H1 (cell line): ENCODE results near the gene MMP15. TPM values are rescaled to one million over a fixed set of nuclear protein-coding genes. Genes with fewer than 3 reads are reported as not detected.

Experiments used
- CTCF ChIA-PET: fragments of 300-600 bp; sonication (Branson Sonifier 250); formaldehyde crosslinking; loops from one replicate; lab custom pipeline; 2021; ENCODE audit not compliant: partially characterized antibody; lab: Charles Lee
- POLR2A ChIA-PET: fragments of 300-600 bp; sonication (Branson Sonifier 250); formaldehyde crosslinking; loops from one replicate; lab custom pipeline; 2021; ENCODE audit warnings: inconsistent platforms; ENCODE audit not compliant: partially characterized antibody; lab: Charles Lee
- DNase-seq, 2 experiments: peaks; one replicate each; pipeline versions ENCODE4 v3.0.0 to v3.0.0-alpha.2; 2010 to 2022; ENCODE audit warnings: low spot score in 2 of 2, low read depth in 1 of 2, mixed read lengths in 1 of 2
- FAIRE-seq: peaks from 2 replicates; lab custom pipeline; 2011; peaks lifted over from hg19 to GRCh38; lab: Jason Lieb, UNC
- H2AFZ ChIP-seq: 2 replicates; pipeline ENCODE4 v1.8.1; 2012; ENCODE audit warnings: low read length, inconsistent platforms
- H2AK5ac ChIP-seq: 2 replicates; pipeline ENCODE4 v1.6.1; 2013; ENCODE audit warnings: low read depth, low read length
- H2BK120ac ChIP-seq: replicated peaks from 2 replicates; pipeline ENCODE3; 2013; ENCODE audit warnings: low read depth, low read length, inconsistent platforms
- H2BK12ac ChIP-seq: 2 replicates; pipeline ENCODE4 v1.6.1; 2013; ENCODE audit warnings: low read depth, low read length
- H2BK15ac ChIP-seq: 2 replicates; pipeline ENCODE4 v1.6.1; 2013; ENCODE audit warnings: low read length
- H2BK20ac ChIP-seq: 2 replicates; pipeline ENCODE4 v1.6.1; 2013; ENCODE audit warnings: low read length
- H2BK5ac ChIP-seq: 2 replicates; pipeline ENCODE4 v1.6.1; 2013; ENCODE audit warnings: low read depth, low read length
- H3K14ac ChIP-seq: 2 replicates; pipeline ENCODE4 v1.6.1; 2013; ENCODE audit warnings: inconsistent platforms; ENCODE audit not compliant: insufficient read length
- H3K18ac ChIP-seq: 2 replicates; pipeline ENCODE4 v1.6.1; 2013; ENCODE audit warnings: low read length; ENCODE audit errors: extremely low read depth
- H3K23ac ChIP-seq: 2 replicates; pipeline ENCODE4 v1.6.1; 2013; ENCODE audit warnings: inconsistent platforms; ENCODE audit not compliant: insufficient read length
- H3K23me2 ChIP-seq: 2 replicates; pipeline ENCODE4 v1.6.1; 2013; ENCODE audit warnings: low read depth, low read length
- H3K27ac ChIP-seq: 2 replicates; pipeline ENCODE4 v1.6.1; 2011; ENCODE audit warnings: low read depth, low read length, inconsistent platforms
- H3K27me3 ChIP-seq, 4 experiments: replicated peaks in 1 of 4; 1 replicate in 1 of 4; 2 replicates in 3 of 4; pipeline versions ENCODE4 v1.6.1 to v1.8.1; 2011 to 2013; ENCODE audit warnings: low read length in 3 of 4, mild to moderate bottlenecking in 3 of 4, inconsistent platforms in 2 of 4, mixed read lengths in 2 of 4, moderate library complexity in 1 of 4; ENCODE audit not compliant: control insufficient read depth in 3 of 4, insufficient read depth in 3 of 4; ENCODE audit errors: extremely low read depth in 1 of 4
- H3K36me3 ChIP-seq, 4 experiments: 2 replicates each; pipeline versions ENCODE4 v1.6.1 to v1.8.1; 2011 to 2013; ENCODE audit warnings: mild to moderate bottlenecking in 4 of 4, low read length in 3 of 4, moderate library complexity in 2 of 4, control low read depth in 1 of 4, inconsistent platforms in 1 of 4; ENCODE audit not compliant: insufficient read depth in 4 of 4, control insufficient read depth in 2 of 4
- H3K4ac ChIP-seq: replicated peaks from 2 replicates; pipeline ENCODE3; 2013; ENCODE audit warnings: low read length, low read depth, mixed read lengths, inconsistent platforms; ENCODE audit not compliant: insufficient read length
- H3K4me1 ChIP-seq, 4 experiments: replicated peaks in 1 of 4; 1 replicate in 1 of 4; 2 replicates in 3 of 4; pipeline versions ENCODE4 v1.6.1 to v1.8.1; 2011 to 2013; ENCODE audit warnings: low read length in 3 of 4, inconsistent platforms in 2 of 4, mixed read lengths in 1 of 4; ENCODE audit not compliant: insufficient read depth in 4 of 4, control insufficient read depth in 3 of 4
- H3K4me2 ChIP-seq, 2 experiments: 2 replicates each; pipeline versions ENCODE4 v1.6.1 to v1.8.1; 2011 to 2013; ENCODE audit warnings: low read depth in 2 of 2, low read length in 2 of 2, control low read depth in 1 of 2, inconsistent platforms in 1 of 2, mild to moderate bottlenecking in 1 of 2; ENCODE audit not compliant: insufficient read depth in 1 of 2
- H3K4me3 ChIP-seq, 4 experiments: fragments of 200-600, 300-600 bp in 1 of 4; sonication (generic), shearing (Covaris generic), sonication (Bioruptor Twin) in 1 of 4; 2 replicates each; pipeline versions ENCODE4 v1.5.1 to v1.8.1; 2011 to 2016; ENCODE audit warnings: low read length in 4 of 4, low read depth in 3 of 4, control low read depth in 2 of 4, inconsistent platforms in 2 of 4, mild to moderate bottlenecking in 2 of 4, mixed read lengths in 1 of 4, moderate library complexity in 1 of 4; ENCODE audit not compliant: insufficient read depth in 2 of 4; ENCODE audit errors: extremely low read depth in 1 of 4
- H3K56ac ChIP-seq: replicated peaks from 2 replicates; pipeline ENCODE3; 2013; ENCODE audit warnings: low read depth, mild to moderate bottlenecking, mixed read lengths, low read length, inconsistent platforms; ENCODE audit not compliant: insufficient read length
- H3K79me1 ChIP-seq: 2 replicates; pipeline ENCODE4 v1.6.1; 2013; ENCODE audit warnings: low read depth, low read length, control low read depth
- H3K79me2 ChIP-seq, 2 experiments: 2 replicates each; pipeline versions ENCODE4 v1.6.1 to v1.8.1; 2012 to 2013; ENCODE audit warnings: low read length in 2 of 2, mild to moderate bottlenecking in 2 of 2, inconsistent platforms in 1 of 2; ENCODE audit not compliant: insufficient read depth in 2 of 2, control insufficient read depth in 1 of 2
- H3K9ac ChIP-seq, 4 experiments: replicated peaks in 1 of 4; 1 replicate in 1 of 4; 2 replicates in 3 of 4; pipeline versions ENCODE4 v1.6.1 to v1.8.1; 2011 to 2013; ENCODE audit warnings: low read depth in 3 of 4, low read length in 3 of 4, control low read depth in 2 of 4, mild to moderate bottlenecking in 2 of 4, moderate library complexity in 2 of 4, inconsistent platforms in 1 of 4; ENCODE audit errors: extremely low read depth in 1 of 4
- H3K9me3 ChIP-seq, 2 experiments: 2 replicates each; pipeline versions ENCODE4 v1.6.1 to v1.8.1; 2012 to 2013; ENCODE audit warnings: mild to moderate bottlenecking in 2 of 2, moderate library complexity in 2 of 2, control low read depth in 1 of 2, inconsistent platforms in 1 of 2, low read depth in 1 of 2, low read length in 1 of 2, mixed read lengths in 1 of 2; ENCODE audit not compliant: insufficient read depth in 2 of 2
- H4K20me1 ChIP-seq, 2 experiments: replicated peaks in 1 of 2; 2 replicates each; pipeline versions ENCODE3 to v1.8.1; 2011 to 2013; ENCODE audit warnings: inconsistent platforms in 2 of 2, low read length in 2 of 2, mild to moderate bottlenecking in 1 of 2; ENCODE audit not compliant: insufficient read depth in 2 of 2, control insufficient read depth in 1 of 2
- H4K5ac ChIP-seq: 2 replicates; pipeline ENCODE4 v1.6.1; 2013; ENCODE audit warnings: low read length, low read depth, mixed read lengths, inconsistent platforms; ENCODE audit not compliant: insufficient read length
- H4K8ac ChIP-seq: 2 replicates; pipeline ENCODE4 v1.8.0; 2013; ENCODE audit warnings: mild to moderate bottlenecking, moderate library complexity, low read length, inconsistent platforms; ENCODE audit not compliant: insufficient read depth; ENCODE audit errors: extremely low read depth
- H4K91ac ChIP-seq: replicated peaks from 2 replicates; pipeline ENCODE3; 2013; ENCODE audit warnings: low read length, mixed read lengths, inconsistent platforms; ENCODE audit not compliant: insufficient read length
- CREB1 ChIP-seq: IDR thresholded peaks from 2 replicates; pipeline ENCODE4 v1.6.1; 2012; ENCODE audit warnings: inconsistent platforms
- NANOG ChIP-seq: IDR thresholded peaks from 2 replicates; pipeline ENCODE4 v1.6.1; 2011; ENCODE audit warnings: low read length, low read depth, mild to moderate bottlenecking, inconsistent platforms; ENCODE audit not compliant: insufficient read depth, poor library complexity, severe bottlenecking
- TBP ChIP-seq: IDR thresholded peaks from 2 replicates; pipeline ENCODE4 v1.6.1; 2011; ENCODE audit warnings: low read depth, low read length, improper control_type of control experiment
- WGBS, 2 experiments: shearing (Covaris generic) in 1 of 2; methylation state at CpG; one replicate each; pipeline versions ENCODE4 v1.1.6 to v1.1.7; 2013 to 2015; ENCODE audit warnings: low lambda C conversion rate in 2 of 2, mixed read lengths in 2 of 2, inconsistent platforms in 1 of 2, low coverage in 1 of 2, missing lambda C conversion rate in 1 of 2; ENCODE audit not compliant: insufficient replicate concordance in 2 of 2, insufficient coverage in 1 of 2, insufficient read length in 1 of 2; ENCODE audit errors: extremely low coverage in 1 of 2, missing lambda C conversion rate in 1 of 2; 5-methylcytosine and 5-hydroxymethylcytosine counted together
- polyA plus RNA-seq, 7 experiments: library from polyadenylated mRNA; depleted of rRNA in 3 of 7; stranded (reverse) in 5 of 7; unstranded in 2 of 7; fragments of >200 nt in 5 of 7; fragments of 200-250 nt in 2 of 7; gene quantifications; 1 replicate in 5 of 7; 2 replicates in 1 of 7; 4 replicates in 1 of 7; pipeline versions ENCODE4 v1.2.1 to v1.2.3, GENCODE V29; 2011 to 2013; ENCODE audit warnings: missing spikeins in 2 of 7, mixed read lengths in 2 of 7
- total RNA-seq: library from RNA; stranded (reverse); fragmentation: NEBNext Ultra II Directional; extraction: Animal tissue kit (Norgen Biotek cat#: 25700); gene quantifications from 2 replicates; pipeline ENCODE4 v1.2.1, GENCODE V29; 2021

The MMP15 gene
- total and polyA plus RNA-seq, 2 of the 8 experiments (the other 6 are each of a cell fraction or from before 2014, with no cell fraction given): 38.5 to 42.2 TPM

DNA sequence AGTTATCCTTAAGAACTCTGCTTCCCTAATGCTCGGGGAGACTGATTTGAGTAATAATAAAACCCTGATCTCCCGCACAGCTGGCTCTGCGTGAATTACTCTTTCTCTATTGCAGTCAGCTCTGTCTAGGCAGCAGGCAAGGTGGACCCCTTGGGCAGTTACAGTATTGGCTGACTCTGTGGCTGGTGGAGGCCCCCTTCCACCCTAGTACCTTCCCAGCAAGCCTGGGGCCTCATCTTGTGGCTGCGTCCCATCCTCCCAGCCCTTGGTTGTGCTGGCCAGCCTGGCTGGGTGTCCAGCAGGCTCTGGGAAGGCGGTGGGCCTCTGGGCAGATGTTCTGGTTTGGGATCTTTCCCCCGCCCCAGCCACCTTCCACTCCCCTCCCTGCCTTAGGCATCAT lies 59.1 kb downstream of the MMP15 start:
- TF ChIP-seq TBP (0 out of 2 replicates have a peak, but pooled peaks have one; percentile 56), CREB1 (no peak), NANOG (peak; percentile 60)
- Histone ChIP-seq H3K27ac (no peak overlapping the region), H2AFZ (no peak overlapping the region), H4K5ac (no peak overlapping the region), H4K91ac (no peak overlapping the region), H2AK5ac (no peak overlapping the region), H3K27me3 (no peaks in the 10 kb centered on the region), H3K36me3 (no peaks in the 10 kb centered on the region; a peak in 1 of 8 replicates), H4K8ac (no peak overlapping the region), H2BK15ac (no peak overlapping the region), H2BK5ac (no peak overlapping the region), H3K79me2 (no peaks in the 10 kb centered on the region), H3K4me3 (no peak overlapping the region), H3K23ac (no peak overlapping the region), H2BK120ac (no peak overlapping the region), H2BK12ac (no peak overlapping the region), H3K4me2 (peak overlapping the region in 1 of 2 experiments; percentile 14; a peak in 2 of 4 replicates), H3K9me3 (no peaks in the 10 kb centered on the region), H3K79me1 (no peaks in the 10 kb centered on the region), H4K20me1 (peaks cover 0 to 10% of the 10 kb centered on the region in 2 experiments), H2BK20ac (no peak overlapping the region), H3K9ac (no peak overlapping the region), H3K4me1 (peaks cover 0 to 10% (median 4%) of the 10 kb centered on the region in 4 experiments; a peak in 3 of 7 replicates), H3K56ac (no peak overlapping the region), H3K14ac (no peak overlapping the region), H3K18ac (no peak overlapping the region), H3K4ac (no peak overlapping the region), H3K23me2 (peaks cover 10% of the 10 kb centered on the region)
- POLR2A ChIA-PET: interaction anchor here (1.4 kb wide), 1 partner anchor 45 kb away, joined by 5 read pairs; the partner anchor contains the start of gene CFAP20
- WGBS, 2 experiments: 66% methylated on average over 5 of the region's 6 CpGs; no CpG with 5 or more reads in 1 of the 2 experiments
- CTCF ChIA-PET: interaction anchor here (0.9 to 2.8 kb wide), 7 partner anchors 12 to 66 kb away, joined by 3 to 12 read pairs (median 4); no protein-coding TSS in a partner anchor
- no peak for DNase-seq
- no peak for FAIRE-seq
